AG09309 (cell line): ENCODE results near the gene BEAN1.

Source experiments
- DNase-seq: peaks from one replicate; pipeline ENCODE4 v3.0.0-alpha.2; 2010; ENCODE audit warnings: low read depth
- H3K4me3 ChIP-seq: 2 replicates; pipeline ENCODE4 v1.5.1; 2011; ENCODE audit warnings: mild to moderate bottlenecking, low read depth, low read length, moderate library complexity; ENCODE audit not compliant: control insufficient read depth
- CTCF ChIP-seq: IDR thresholded peaks from 2 replicates; pipeline ENCODE4 v1.5.1; 2011; ENCODE audit warnings: mild to moderate bottlenecking, low read depth, low read length, inconsistent platforms; ENCODE audit not compliant: insufficient read depth, control insufficient read depth; ENCODE audit errors: missing control alignments

The BEAN1 gene

GRCh38 chr16:66489385-66489784 is 62.3 kb downstream of the BEAN1 start:
- no peak for TF ChIP-seq CTCF
- DNase-seq = no peak
- H3K4me3 ChIP-seq = no peak overlapping the region

GRCh38 chr16:66489818-66490217 is 62.7 kb downstream of the BEAN1 start:
- H3K4me3 ChIP-seq = no peak overlapping the region
- TF ChIP-seq CTCF = no peak
- no peak for DNase-seq

- DNase-seq = no peak
- no peak for TF ChIP-seq CTCF
- H3K4me3 ChIP-seq = no peak overlapping the region
Observed at GRCh38 chr16:66490774-66491715, 64.0 kb downstream of the BEAN1 start.

DNA sequence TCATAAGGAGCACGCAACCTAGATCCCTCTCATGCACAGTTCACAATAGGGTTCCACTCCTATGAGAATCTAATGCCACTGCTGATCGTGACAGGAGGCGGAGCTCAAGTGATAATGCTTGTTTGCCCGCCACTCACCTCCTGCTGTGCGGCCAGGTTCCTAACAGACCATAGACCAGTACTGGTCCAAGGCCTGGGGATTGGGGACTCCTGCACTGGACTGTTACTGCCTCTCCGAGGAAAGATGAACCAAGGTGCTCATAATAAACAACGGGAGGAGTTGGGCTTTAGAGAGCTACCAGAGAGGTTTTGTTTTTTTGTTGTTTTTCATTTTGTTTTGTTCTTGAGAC is 64.6 kb downstream of the BEAN1 start:
- no peak for TF ChIP-seq CTCF
- DNase-seq = no peak
- H3K4me3 ChIP-seq = no peak overlapping the region

DNA sequence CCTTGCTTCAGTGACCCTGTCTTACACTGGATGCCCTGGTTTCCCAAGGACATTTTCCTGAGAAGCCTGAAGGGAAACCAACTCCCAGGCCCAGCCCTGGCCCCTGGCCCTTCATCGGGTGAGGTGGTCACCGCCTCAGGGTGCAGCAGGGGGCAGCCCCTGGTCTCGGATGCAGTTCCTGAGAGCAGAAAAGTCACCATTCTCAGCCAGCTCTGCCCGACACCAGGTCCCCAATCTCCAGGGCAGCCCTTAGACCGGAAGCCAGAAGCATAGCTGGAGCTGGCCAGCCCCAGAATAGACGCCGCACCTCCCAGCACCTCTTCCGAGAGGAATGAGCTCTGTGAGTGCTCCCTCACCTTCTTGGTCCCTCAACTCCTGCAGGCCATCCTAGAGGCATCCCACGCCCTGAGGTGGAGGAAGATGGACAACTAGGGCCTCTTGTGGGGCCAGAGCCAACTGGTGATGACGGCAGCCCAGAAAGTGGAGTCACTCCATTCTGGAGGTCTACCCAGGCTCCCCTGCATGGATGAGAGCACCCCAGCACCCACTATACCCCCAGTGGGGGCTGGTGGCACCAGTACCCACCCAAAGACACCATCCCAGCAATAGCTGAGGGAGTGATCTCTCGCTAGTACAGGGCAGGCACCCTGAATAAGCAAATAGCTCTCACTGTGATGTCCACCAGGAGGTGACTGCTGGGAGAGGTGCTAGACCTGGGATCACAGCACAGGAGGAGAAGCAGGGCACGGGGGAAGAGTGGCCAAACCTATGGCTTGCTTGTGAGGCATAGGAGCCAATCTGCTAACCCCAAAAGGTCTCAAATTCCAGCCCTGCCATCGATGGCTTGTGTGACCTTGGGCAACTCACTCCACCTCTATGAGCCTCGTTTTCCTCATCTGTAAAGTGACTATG is 66.7 kb downstream of the BEAN1 start:
- H3K4me3 ChIP-seq = no peak overlapping the region
- no peak for DNase-seq
- TF ChIP-seq CTCF = no peak

- TF ChIP-seq CTCF = no peak
- DNase-seq = no peak
- no peak overlapping the region for H3K4me3 ChIP-seq
Observed at GRCh38 chr16:66494916-66495315, 67.8 kb downstream of the BEAN1 start.
